Upper lobe of left lung (tissue), 6 donors: Measurements from ENCODE around the gene DLK1. TPM values are rescaled to one million over a fixed set of nuclear protein-coding genes. Genes with fewer than 3 reads are reported as not detected.

Source experiments
- ATAC-seq, 2 donors: fragments of 200-7000 bp; cut with Tn5 transposase; one replicate each; pipeline ENCODE4 v1.9.1; 2022; ENCODE audit warnings: mild to moderate bottlenecking in 2 of 2, moderate library complexity in 2 of 2; ENCODE audit not compliant: low FRiP score in 2 of 2
- DNase-seq, 2 donors: peaks; one replicate each; pipeline ENCODE4 v3.0.0-alpha.2; 2019 to 2020
- H3K27ac ChIP-seq, 4 donors: fragments of 200-600 bp; sonication (generic); one replicate each; pipeline ENCODE4 v1.5.1; 2016 to 2019
- H3K27me3 ChIP-seq, 4 donors: fragments of 200-600 bp; sonication (generic); one replicate each; pipeline ENCODE4 v1.5.1; 2017 to 2019
- H3K36me3 ChIP-seq, 4 donors: fragments of 200-600 bp; sonication (generic); one replicate each; pipeline ENCODE4 v1.5.1; 2016 to 2019
- H3K4me1 ChIP-seq, 4 donors: fragments of 200-600 bp; sonication (generic); one replicate each; pipeline ENCODE4 v1.5.1; 2018 to 2019
- H3K4me3 ChIP-seq, 4 donors: fragments of 200-600 bp; sonication (generic); one replicate each; pipeline ENCODE4 v1.5.1; 2017 to 2019; ENCODE audit warnings: mild to moderate bottlenecking in 2 of 4, moderate library complexity in 1 of 4
- H3K9me3 ChIP-seq, 4 donors: fragments of 200-600 bp; sonication (generic); one replicate each; pipeline ENCODE4 v1.5.1; 2018 to 2019
- EP300 ChIP-seq, 4 donors: sonication (generic); formaldehyde crosslinking; IDR thresholded peaks; one replicate each; pipeline ENCODE4 v1.5.1; 2017; ENCODE audit warnings: antibody characterized with exemption in 4 of 4, control low read depth in 2 of 4
- POLR2A ChIP-seq, 4 donors: fragments of 450-650 bp; IDR thresholded peaks; one replicate each; pipeline ENCODE4 v1.5.1; 2016 to 2017; ENCODE audit warnings: antibody characterized with exemption in 4 of 4, mild to moderate bottlenecking in 2 of 4
- POLR2AphosphoS5 ChIP-seq, 2 donors: sonication (generic); formaldehyde crosslinking; IDR thresholded peaks; one replicate each; pipeline ENCODE4 v1.5.1; 2017; ENCODE audit warnings: antibody characterized with exemption in 2 of 2
- WGBS, 2 donors: methylation state at CpG; one replicate each; pipeline ENCODE4 v1.1.5; 2017 to 2018; 5-methylcytosine and 5-hydroxymethylcytosine counted together
- total RNA-seq, 6 donors: library from RNA; depleted of rRNA in 4 of 6; stranded (reverse); fragments of >200 nt in 4 of 6; gene quantifications; one replicate each; pipeline versions ENCODE4 v1.1.0 to v1.2.1, GENCODE V29; 2016 to 2021
- TF ChIP-seq, protein P1 (sequence below), 6 experiments: fragments of 450-650 bp in 4 of 6; fragments of 200-600 bp in 2 of 6; sonication (generic) in 2 of 6; IDR thresholded peaks; one replicate each; pipeline ENCODE4 v1.5.1; 2016 to 2019; ENCODE audit warnings: antibody characterized with exemption in 6 of 6
- donor health status: DM: no; HTN: no; CAD: no; lungs with moderate emphysema.
- donor health status: DM: no; HTN: yes; CAD: no; lungs with severe emphysema.

Gene DLK1
- total RNA-seq, 6 donors from 2014 or later = 1.7 to 1.8 TPM; not detected in 4

DNA sequence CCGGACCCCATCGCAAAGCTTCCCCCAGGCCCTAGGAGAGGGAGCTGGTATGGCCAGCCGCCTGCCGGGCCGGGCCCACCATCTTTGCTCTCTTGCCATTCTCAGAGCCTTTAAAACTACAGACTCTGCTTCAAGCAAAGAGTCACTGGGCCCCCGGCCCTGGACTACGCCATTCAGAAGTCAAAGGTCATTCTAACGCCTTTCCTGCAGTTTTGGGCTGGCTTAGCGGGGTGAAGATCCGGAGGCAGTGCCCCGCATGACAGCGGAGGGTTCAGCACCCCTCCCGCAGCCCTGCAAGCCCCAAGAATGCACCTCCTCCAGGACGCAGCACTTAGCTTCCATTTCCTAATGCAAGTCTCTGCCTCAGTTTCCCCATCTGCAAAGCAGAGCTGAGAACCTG lies 61.0 kb downstream of the DLK1 start:
- Histone ChIP-seq H3K36me3 (no peaks in the 10 kb centered on the region), H3K4me3 (no peak overlapping the region), H3K27me3 (no peaks in the 10 kb centered on the region), H3K4me1 (no peaks in the 10 kb centered on the region), H3K9me3 (no peaks in the 10 kb centered on the region), H3K27ac (no peak overlapping the region)
- DNase-seq (no peak), ATAC-seq (no peak)
- WGBS, 2 donors = 93 to 98% methylated on average over 14 of the region's 14 CpGs
- no peak for TF ChIP-seq POLR2A (IDR thresholded peaks at IDR 0.05)
- TF ChIP-seq EP300 (IDR thresholded peaks at IDR 0.05) = no peak
- TF ChIP-seq, protein P1, sequence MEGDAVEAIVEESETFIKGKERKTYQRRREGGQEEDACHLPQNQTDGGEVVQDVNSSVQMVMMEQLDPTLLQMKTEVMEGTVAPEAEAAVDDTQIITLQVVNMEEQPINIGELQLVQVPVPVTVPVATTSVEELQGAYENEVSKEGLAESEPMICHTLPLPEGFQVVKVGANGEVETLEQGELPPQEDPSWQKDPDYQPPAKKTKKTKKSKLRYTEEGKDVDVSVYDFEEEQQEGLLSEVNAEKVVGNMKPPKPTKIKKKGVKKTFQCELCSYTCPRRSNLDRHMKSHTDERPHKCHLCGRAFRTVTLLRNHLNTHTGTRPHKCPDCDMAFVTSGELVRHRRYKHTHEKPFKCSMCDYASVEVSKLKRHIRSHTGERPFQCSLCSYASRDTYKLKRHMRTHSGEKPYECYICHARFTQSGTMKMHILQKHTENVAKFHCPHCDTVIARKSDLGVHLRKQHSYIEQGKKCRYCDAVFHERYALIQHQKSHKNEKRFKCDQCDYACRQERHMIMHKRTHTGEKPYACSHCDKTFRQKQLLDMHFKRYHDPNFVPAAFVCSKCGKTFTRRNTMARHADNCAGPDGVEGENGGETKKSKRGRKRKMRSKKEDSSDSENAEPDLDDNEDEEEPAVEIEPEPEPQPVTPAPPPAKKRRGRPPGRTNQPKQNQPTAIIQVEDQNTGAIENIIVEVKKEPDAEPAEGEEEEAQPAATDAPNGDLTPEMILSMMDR (IDR thresholded peaks at IDR 0.05) = no peak
- TF ChIP-seq POLR2AphosphoS5 (IDR thresholded peaks at IDR 0.05) = no peak

Other genes starting within 250 kb of the DLK1 start
- 1 to 10 TPM in 3 of 6 donors, under 1 TPM in 3; under 0.01 to 2.0 (median 0.88) TPM for gene BEGAIN, start 139.5 kb upstream of the DLK1 start, total RNA-seq
- gene MEG3, start 99.2 kb downstream of the DLK1 start, total RNA-seq = 10 to 100 TPM in 4 of 6 donors, 1 to 10 TPM in 2; 3.9 to 39.8 (median 17.5) TPM
- gene RTL1, start 176.8 kb downstream of the DLK1 start, total RNA-seq = not detected